NT2/D1 (cell line): ENCODE results near the gene SRCIN1.

Source experiments
- YY1 ChIP-seq: IDR thresholded peaks from 2 replicates; pipeline ENCODE4 v1.6.1; 2011; ENCODE audit not compliant: insufficient read length, insufficient read depth
- ZNF274 ChIP-seq: IDR thresholded peaks from 2 replicates; pipeline ENCODE4 v1.6.1; 2011; ENCODE audit warnings: mild to moderate bottlenecking, low read depth, low read length

GRCh38 chr17:38654411-38655398 lies 49.0 kb upstream of the SRCIN1 start:
- TF ChIP-seq YY1 (no peak), ZNF274 (no peak)
